Activated CD8-positive, alpha-beta T cell treated with anti-CD3 and anti-CD28 coated beads for 36 hours (primary cell): ENCODE data around the gene DUSP12. TPM values are rescaled to one million over a fixed set of nuclear protein-coding genes. Genes with fewer than 3 reads are reported as not detected.

Source experiments
- ATAC-seq: fragments of 200-7000 bp; cut with Tn5 transposase; one replicate; pipeline ENCODE4 v1.10.0; 2021; ENCODE audit warnings: mild to moderate bottlenecking, moderate library complexity
- CTCF ChIA-PET: fragments of 350-600 bp; sonication (Branson Sonifier 250); formaldehyde crosslinking; loops from one replicate; lab custom pipeline; 2021; ENCODE audit warnings: antibody characterized with exemption; lab: Charles Lee
- POLR2A ChIA-PET: fragments of 350-600 bp; sonication (Branson Sonifier 250); formaldehyde crosslinking; loops from one replicate; lab custom pipeline; 2021; ENCODE audit warnings: antibody characterized with exemption; lab: Charles Lee
- DNase-seq: peaks from one replicate; pipeline ENCODE4 v3.0.0-alpha.2; 2020
- H3K27ac Mint-ChIP-seq: one replicate; pipeline ENCODE4 v1.8.0; 2021; ENCODE audit warnings: mild to moderate bottlenecking, mixed read lengths
- H3K27me3 Mint-ChIP-seq: one replicate; pipeline ENCODE4 v1.8.0; 2021; ENCODE audit warnings: mixed read lengths
- H3K36me3 Mint-ChIP-seq: one replicate; pipeline ENCODE4 v1.8.0; 2021; ENCODE audit warnings: low read depth, mixed read lengths
- H3K4me1 Mint-ChIP-seq: one replicate; pipeline ENCODE4 v1.8.0; 2021; ENCODE audit warnings: low read depth, mixed read lengths
- H3K4me3 Mint-ChIP-seq: one replicate; pipeline ENCODE4 v1.8.0; 2021; ENCODE audit warnings: mild to moderate bottlenecking, moderate library complexity, mixed read lengths
- H3K9me3 Mint-ChIP-seq: one replicate; pipeline ENCODE4 v1.8.0; 2021; ENCODE audit warnings: mixed read lengths
- CTCF ChIP-seq: fragments of 200-600 bp; IDR thresholded peaks from one replicate; pipeline ENCODE4 v1.8.0; 2022; ENCODE audit warnings: antibody characterized with exemption, mild to moderate bottlenecking
- intact Hi-C: fragments of 100-400 bp; cut with micrococcal nuclease; formaldehyde crosslinking; loops from one replicate; pipeline ENCODE4 v1.10.0; 2022
- total RNA-seq, 2 experiments: library from RNA; stranded (reverse); gene quantifications; one replicate each; pipeline ENCODE4 v1.2.3, GENCODE V29; 2021

Gene DUSP12
- total RNA-seq, 2 experiments from 2014 or later, result 25.3 to 25.4 TPM

GRCh38 chr1:161770250-161770649, 20.7 kb downstream of the DUSP12 start:
- H3K4me1 Mint-ChIP-seq, result peaks cover 35% of the 10 kb centered on the region
- ATAC-seq (no peak), DNase-seq (no peak)
- intact Hi-C loops, result no loop called here
- ChIA-PET CTCF (interaction anchor here (1.0 kb wide), 2 partner anchors 9 to 267 kb away, joined by 3 to 4 read pairs; no protein-coding TSS in a partner anchor), POLR2A (interaction anchor here (0.9 kb wide), 1 partner anchor 254 kb away, joined by 3 read pairs; no protein-coding TSS in a partner anchor)
- H3K27me3 Mint-ChIP-seq, result no peaks in the 10 kb centered on the region
- H3K4me3 Mint-ChIP-seq, result no peak overlapping the region
- peak overlapping the region; percentile 41 for H3K27ac Mint-ChIP-seq
- H3K9me3 Mint-ChIP-seq, result no peaks in the 10 kb centered on the region
- peaks cover 7% of the 10 kb centered on the region for H3K36me3 Mint-ChIP-seq
- no peak for TF ChIP-seq CTCF

- intact Hi-C loops, result no loop called here
- no peak for TF ChIP-seq CTCF
- CTCF ChIA-PET, result interaction anchor here (2.0 to 2.3 kb wide), 3 partner anchors 8 to 266 kb away, joined by 5 to 12 read pairs (median 11); no protein-coding TSS in a partner anchor
- H3K36me3 Mint-ChIP-seq, result peaks cover 7% of the 10 kb centered on the region
- H3K4me1 Mint-ChIP-seq, result peaks cover 34% of the 10 kb centered on the region
- no peak overlapping the region for H3K27ac Mint-ChIP-seq
- no peaks in the 10 kb centered on the region for H3K9me3 Mint-ChIP-seq
- DNase-seq (no peak), ATAC-seq (peak; percentile 37)
- POLR2A ChIA-PET, result no interaction called here
- H3K27me3 Mint-ChIP-seq, result no peaks in the 10 kb centered on the region
- H3K4me3 Mint-ChIP-seq, result no peak overlapping the region
Observed at GRCh38 chr1:161771161-161771560, 21.6 kb downstream of the DUSP12 start.

GRCh38 chr1:161771973-161772372, 22.4 kb downstream of the DUSP12 start:
- ATAC-seq, result no peak
- no peak for DNase-seq
- Mint-ChIP-seq H3K27me3 (no peaks in the 10 kb centered on the region), H3K27ac (no peak overlapping the region), H3K4me1 (peaks cover 34% of the 10 kb centered on the region), H3K36me3 (peaks cover 4% of the 10 kb centered on the region), H3K9me3 (no peaks in the 10 kb centered on the region), H3K4me3 (no peak overlapping the region)
- intact Hi-C loops, result no loop called here
- POLR2A ChIA-PET, result no interaction called here
- TF ChIP-seq CTCF, result no peak
- CTCF ChIA-PET, result interaction anchor here (1.2 to 2.3 kb wide), 4 partner anchors 9 to 265 kb away, joined by 3 to 12 read pairs (median 8); no protein-coding TSS in a partner anchor

- Mint-ChIP-seq H3K4me1 (peaks cover 30% of the 10 kb centered on the region), H3K27me3 (no peaks in the 10 kb centered on the region), H3K27ac (no peak overlapping the region), H3K36me3 (peaks cover 4% of the 10 kb centered on the region), H3K9me3 (no peaks in the 10 kb centered on the region), H3K4me3 (no peak overlapping the region)
- intact Hi-C loops, result no loop called here
- ATAC-seq, result no peak
- ChIA-PET POLR2A (interaction anchor here (0.6 kb wide), 1 partner anchor 10 kb away, joined by 3 read pairs; no protein-coding TSS in a partner anchor), CTCF (interaction anchor here (1.2 to 2.3 kb wide), 4 partner anchors 10 to 265 kb away, joined by 3 to 12 read pairs (median 8); no protein-coding TSS in a partner anchor)
- DNase-seq, result no peak
- no peak for TF ChIP-seq CTCF
Observed at GRCh38 chr1:161772397-161772796, 22.8 kb downstream of the DUSP12 start.

GRCh38 chr1:161773791-161774190, 24.2 kb downstream of the DUSP12 start:
- DNase-seq (no peak), ATAC-seq (no peak)
- intact Hi-C loops, result no loop called here
- no peak for TF ChIP-seq CTCF
- H3K27ac Mint-ChIP-seq, result no peak overlapping the region
- no peak overlapping the region for H3K4me3 Mint-ChIP-seq
- ChIA-PET CTCF (no interaction called here), POLR2A (no interaction called here)
- H3K36me3 Mint-ChIP-seq, result peaks cover 3% of the 10 kb centered on the region
- peaks cover 23% of the 10 kb centered on the region for H3K4me1 Mint-ChIP-seq
- H3K9me3 Mint-ChIP-seq, result no peaks in the 10 kb centered on the region
- no peaks in the 10 kb centered on the region for H3K27me3 Mint-ChIP-seq
